Pulmonary artery endothelial cell (primary cell): ENCODE results near the gene STOML1. TPM values are rescaled to one million over a fixed set of nuclear protein-coding genes. Genes with fewer than 3 reads are reported as not detected.

Source experiments
- DNase-seq: peaks from one replicate; pipeline ENCODE4 v3.0.0-alpha.2; 2011; ENCODE audit warnings: low read depth, low spot score
- total RNA-seq: library from RNA; depleted of rRNA; stranded (reverse); fragments of >200 nt; gene quantifications from 2 replicates; pipeline ENCODE4 v1.2.3, GENCODE V29; 2014

STOML1 gene
- 9.1 and 14.8 TPM in 2 replicates for total RNA-seq

GRCh38 chr15:73991726-73992593 is at the start of gene STOML1:
STOML1 (minus strand) TSS chr15:73992295; CDS start chr15:73992223, 72 bp downstream.
- peak; percentile 63 for DNase-seq

GRCh38 chr15:74041311-74041756 is 49.2 kb upstream of the STOML1 start:
- DNase-seq: no peak

GRCh38 chr15:74040109-74040850 is 48.2 kb upstream of the STOML1 start:
- DNase-seq: peak; percentile 20

GRCh38 chr15:74039656-74040010 is 47.5 kb upstream of the STOML1 start:
- DNase-seq: no peak

GRCh38 chr15:74038707-74039655 is 46.9 kb upstream of the STOML1 start:
- no peak for DNase-seq

- DNase-seq: no peak
Measured at GRCh38 chr15:74037171-74038117, 45.3 kb upstream of the STOML1 start.

GRCh38 chr15:74036271-74037170 is 44.4 kb upstream of the STOML1 start:
- peak; percentile 39 for DNase-seq

- DNase-seq: no peak
Measured at GRCh38 chr15:74035121-74036017, 43.3 kb upstream of the STOML1 start.

GRCh38 chr15:74034206-74034755 is 42.2 kb upstream of the STOML1 start:
- no peak for DNase-seq

- no peak for DNase-seq
Measured at GRCh38 chr15:74032606-74033561, 40.8 kb upstream of the STOML1 start.

GRCh38 chr15:74032046-74032445 is 40.0 kb upstream of the STOML1 start:
- DNase-seq: no peak

- DNase-seq: no peak
Measured at GRCh38 chr15:74028646-74029045, 36.6 kb upstream of the STOML1 start.

- no peak for DNase-seq
Measured at GRCh38 chr15:74027688-74028087, 35.6 kb upstream of the STOML1 start.

GRCh38 chr15:74025436-74025835 is 33.3 kb upstream of the STOML1 start:
- peak; percentile 45 for DNase-seq

- DNase-seq: no peak
Measured at GRCh38 chr15:74024687-74025086, 32.6 kb upstream of the STOML1 start.

- no peak for DNase-seq
Measured at GRCh38 chr15:74022706-74023470, 30.8 kb upstream of the STOML1 start.
